ENCODE data around the gene RFWD3. TPM values are rescaled to one million over a fixed set of nuclear protein-coding genes. Genes with fewer than 3 reads are reported as not detected.
A peak's percentile ranks its signal among the peaks of the same experiment; 100 is the strongest.
"Not testable (repeated sequence)": the region's sequence is repeated elsewhere in the genome, so short reads cannot be mapped to it uniquely, and the experiment has no call there.

The RFWD3 gene
- total RNA-seq, 1 experiment from 2014 or later: 53.7 TPM

DNA sequence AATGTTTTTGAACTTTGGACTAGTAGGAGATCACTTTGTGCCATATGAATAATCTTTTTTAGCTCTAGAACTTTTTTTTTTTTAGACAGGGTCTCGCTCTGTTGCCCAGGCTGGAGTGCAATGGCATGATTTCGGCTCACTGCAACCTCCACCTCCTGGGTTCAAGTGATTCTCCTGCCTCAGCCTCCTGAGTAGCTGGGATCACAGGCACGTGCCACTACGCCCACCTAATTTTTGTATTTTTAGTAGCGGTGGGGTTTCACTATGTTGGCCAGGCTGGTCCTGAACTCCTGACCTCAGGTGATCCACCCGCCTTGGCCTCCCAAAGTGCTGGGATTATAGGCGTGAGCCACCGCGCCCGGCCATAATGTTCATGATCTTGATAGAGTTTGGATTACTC, 2.2 kb upstream of the RFWD3 start:
- H3K27me3 ChIP-seq (ENCODE audit: control insufficient read depth, insufficient read depth, low read length); CTCF ChIA-PET: not testable (repeated sequence)
- POLR2A ChIA-PET: interaction anchor here (0.6 kb wide), 1 partner anchor 12 kb away, joined by 4 read pairs; no protein-coding TSS in a partner anchor

DNA sequence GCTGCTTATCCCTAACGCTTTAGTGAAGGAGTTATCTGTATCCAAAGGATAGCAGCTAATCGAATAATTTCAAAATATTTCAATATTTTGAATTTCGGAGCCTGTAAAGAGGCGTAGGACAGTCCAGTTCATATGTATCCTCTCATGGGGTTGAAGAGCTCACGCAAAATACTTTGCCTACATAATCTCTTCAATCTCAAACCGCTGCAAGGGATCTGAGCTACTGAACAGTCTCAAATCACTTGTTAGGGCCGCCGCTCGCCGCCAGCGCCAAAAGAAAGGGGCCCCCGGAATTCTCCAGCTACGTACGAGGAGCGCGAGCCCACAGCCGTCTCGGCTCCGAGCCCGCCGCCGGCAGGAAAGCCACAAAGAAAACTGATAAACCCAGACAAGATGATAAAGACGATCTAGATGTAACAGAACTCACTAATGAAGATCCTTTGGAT, 601 bp upstream of the RFWD3 start:
- Histone ChIP-seq H3K27ac (ENCODE audit: low read length) (peak overlapping the region; percentile 93), H3K4me3 (ENCODE audit: low read depth in 2 of 2, low read length in 2 of 2) (peak overlapping the region; percentile 80 to 84), H3K36me3 (ENCODE audit: control insufficient read depth, insufficient read depth, low read length) (peaks cover 13% of the 10 kb centered on the region), H3K4me1 (ENCODE audit: control insufficient read depth, insufficient read depth, low read length) (no peaks in the 10 kb centered on the region; the same call in 1 of the 2 replicates), H3K27me3 (ENCODE audit: control insufficient read depth, insufficient read depth, low read length) (no peaks in the 10 kb centered on the region), H3K9me3 (ENCODE audit: control insufficient read depth, insufficient read depth, low read depth, low read length) (no peaks in the 10 kb centered on the region)
- POLR2A ChIA-PET: interaction anchor here (0.5 to 0.9 kb wide), 5 partner anchors 32 to 384 kb away, joined by 3 to 13 read pairs (median 5); partner anchors contain the start of gene WDR59
- DNase-seq (ENCODE audit: low read depth, low spot score) (peak; percentile 5), ATAC-seq (no peak)
- TF ChIP-seq POLR2AphosphoS5 (IDR thresholded peaks at IDR 0.05; ENCODE audit: low read depth, low read length) (no peak), SIN3A (IDR thresholded peaks at IDR 0.05; ENCODE audit: borderline replicate concordance, insufficient read depth, low read depth, low read length) (no peak), TCF7L2 (IDR thresholded peaks at IDR 0.05; ENCODE audit: low read depth, low read length) (no peak)
- TF ChIP-seq, protein P1, sequence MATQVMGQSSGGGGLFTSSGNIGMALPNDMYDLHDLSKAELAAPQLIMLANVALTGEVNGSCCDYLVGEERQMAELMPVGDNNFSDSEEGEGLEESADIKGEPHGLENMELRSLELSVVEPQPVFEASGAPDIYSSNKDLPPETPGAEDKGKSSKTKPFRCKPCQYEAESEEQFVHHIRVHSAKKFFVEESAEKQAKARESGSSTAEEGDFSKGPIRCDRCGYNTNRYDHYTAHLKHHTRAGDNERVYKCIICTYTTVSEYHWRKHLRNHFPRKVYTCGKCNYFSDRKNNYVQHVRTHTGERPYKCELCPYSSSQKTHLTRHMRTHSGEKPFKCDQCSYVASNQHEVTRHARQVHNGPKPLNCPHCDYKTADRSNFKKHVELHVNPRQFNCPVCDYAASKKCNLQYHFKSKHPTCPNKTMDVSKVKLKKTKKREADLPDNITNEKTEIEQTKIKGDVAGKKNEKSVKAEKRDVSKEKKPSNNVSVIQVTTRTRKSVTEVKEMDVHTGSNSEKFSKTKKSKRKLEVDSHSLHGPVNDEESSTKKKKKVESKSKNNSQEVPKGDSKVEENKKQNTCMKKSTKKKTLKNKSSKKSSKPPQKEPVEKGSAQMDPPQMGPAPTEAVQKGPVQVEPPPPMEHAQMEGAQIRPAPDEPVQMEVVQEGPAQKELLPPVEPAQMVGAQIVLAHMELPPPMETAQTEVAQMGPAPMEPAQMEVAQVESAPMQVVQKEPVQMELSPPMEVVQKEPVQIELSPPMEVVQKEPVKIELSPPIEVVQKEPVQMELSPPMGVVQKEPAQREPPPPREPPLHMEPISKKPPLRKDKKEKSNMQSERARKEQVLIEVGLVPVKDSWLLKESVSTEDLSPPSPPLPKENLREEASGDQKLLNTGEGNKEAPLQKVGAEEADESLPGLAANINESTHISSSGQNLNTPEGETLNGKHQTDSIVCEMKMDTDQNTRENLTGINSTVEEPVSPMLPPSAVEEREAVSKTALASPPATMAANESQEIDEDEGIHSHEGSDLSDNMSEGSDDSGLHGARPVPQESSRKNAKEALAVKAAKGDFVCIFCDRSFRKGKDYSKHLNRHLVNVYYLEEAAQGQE (IDR thresholded peaks at IDR 0.05; ENCODE audit: insufficient read depth in 1 of 2, low read depth in 2 of 2, low read length in 1 of 2): no peak
- TSS peak; percentile 96 for BruUV-seq (replicated peaks)
- in situ Hi-C loops (cut with HindIII; ENCODE audit: low pct_unique_long_range_greater_than_20kb, low sequenced_read_pairs): no loop called here
- intact Hi-C loops (cut with micrococcal nuclease; ENCODE audit: unreplicated experiment): no loop called here
- CTCF ChIA-PET: interaction anchor here (1.4 kb wide), 1 partner anchor 25 kb away, joined by 4 read pairs; no protein-coding TSS in a partner anchor

More for the DNA sequence above, 2.2 kb upstream of the RFWD3 start:
- H3K4me1 ChIP-seq (ENCODE audit: control insufficient read depth, insufficient read depth, low read length); H3K36me3 ChIP-seq (ENCODE audit: control insufficient read depth, insufficient read depth, low read length); H3K4me3 ChIP-seq (ENCODE audit: low read depth in 2 of 2, low read length in 2 of 2); ATAC-seq; BruUV-seq (replicated peaks); intact Hi-C loops (cut with micrococcal nuclease; ENCODE audit: unreplicated experiment); in situ Hi-C loops (cut with HindIII; ENCODE audit: low pct_unique_long_range_greater_than_20kb, low sequenced_read_pairs); DNase-seq (ENCODE audit: low read depth, low spot score); H3K9me3 ChIP-seq (ENCODE audit: control insufficient read depth, insufficient read depth, low read depth, low read length); H3K27ac ChIP-seq (ENCODE audit: low read length): not testable (repeated sequence)

DNA sequence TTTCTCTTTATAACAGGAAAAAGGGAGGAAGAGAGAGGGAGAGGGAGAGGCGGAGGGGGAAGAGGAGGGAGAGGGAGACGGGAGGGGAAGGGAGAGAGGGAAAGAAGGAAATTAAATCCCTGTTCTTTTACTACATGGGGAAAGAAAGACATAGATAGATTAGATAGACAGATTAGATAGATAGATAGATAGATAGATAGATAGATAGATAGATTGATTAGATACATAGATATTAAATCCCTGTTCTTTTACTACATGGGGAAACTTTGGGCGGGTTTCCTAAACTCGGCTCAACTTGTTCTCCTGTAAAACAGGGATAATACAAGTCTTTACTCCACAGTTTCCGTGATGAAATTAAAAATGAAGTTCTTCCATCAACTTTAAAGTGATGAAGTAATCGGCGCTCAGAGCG, 661 bp downstream of the RFWD3 start:
- in situ Hi-C loops (cut with HindIII; ENCODE audit: low pct_unique_long_range_greater_than_20kb, low sequenced_read_pairs): no loop called here
- CTCF ChIA-PET: interaction anchor here (1.4 kb wide), 1 partner anchor 26 kb away, joined by 4 read pairs; no protein-coding TSS in a partner anchor
- H3K27ac ChIP-seq (ENCODE audit: low read length): peak overlapping the region; percentile 62
- no peak for DNase-seq (ENCODE audit: low read depth, low spot score)
- H3K9me3 ChIP-seq (ENCODE audit: control insufficient read depth, insufficient read depth, low read depth, low read length): no peaks in the 10 kb centered on the region
- no peaks in the 10 kb centered on the region for H3K27me3 ChIP-seq (ENCODE audit: control insufficient read depth, insufficient read depth, low read length)
- intact Hi-C loops (cut with micrococcal nuclease; ENCODE audit: unreplicated experiment): no loop called here
- peak overlapping the region; percentile 80 to 84 for H3K4me3 ChIP-seq (ENCODE audit: low read depth in 2 of 2, low read length in 2 of 2)
- TF ChIP-seq SIN3A (IDR thresholded peaks at IDR 0.05; ENCODE audit: borderline replicate concordance, insufficient read depth, low read depth, low read length) (no peak), TCF7L2 (IDR thresholded peaks at IDR 0.05; ENCODE audit: low read depth, low read length) (no peak), POLR2AphosphoS5 (IDR thresholded peaks at IDR 0.05; ENCODE audit: low read depth, low read length) (no peak)
- TF ChIP-seq, protein P1 (IDR thresholded peaks at IDR 0.05; ENCODE audit: insufficient read depth in 1 of 2, low read depth in 2 of 2, low read length in 1 of 2): no peak
- TF ChIP-seq, protein P2, sequence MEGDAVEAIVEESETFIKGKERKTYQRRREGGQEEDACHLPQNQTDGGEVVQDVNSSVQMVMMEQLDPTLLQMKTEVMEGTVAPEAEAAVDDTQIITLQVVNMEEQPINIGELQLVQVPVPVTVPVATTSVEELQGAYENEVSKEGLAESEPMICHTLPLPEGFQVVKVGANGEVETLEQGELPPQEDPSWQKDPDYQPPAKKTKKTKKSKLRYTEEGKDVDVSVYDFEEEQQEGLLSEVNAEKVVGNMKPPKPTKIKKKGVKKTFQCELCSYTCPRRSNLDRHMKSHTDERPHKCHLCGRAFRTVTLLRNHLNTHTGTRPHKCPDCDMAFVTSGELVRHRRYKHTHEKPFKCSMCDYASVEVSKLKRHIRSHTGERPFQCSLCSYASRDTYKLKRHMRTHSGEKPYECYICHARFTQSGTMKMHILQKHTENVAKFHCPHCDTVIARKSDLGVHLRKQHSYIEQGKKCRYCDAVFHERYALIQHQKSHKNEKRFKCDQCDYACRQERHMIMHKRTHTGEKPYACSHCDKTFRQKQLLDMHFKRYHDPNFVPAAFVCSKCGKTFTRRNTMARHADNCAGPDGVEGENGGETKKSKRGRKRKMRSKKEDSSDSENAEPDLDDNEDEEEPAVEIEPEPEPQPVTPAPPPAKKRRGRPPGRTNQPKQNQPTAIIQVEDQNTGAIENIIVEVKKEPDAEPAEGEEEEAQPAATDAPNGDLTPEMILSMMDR (IDR thresholded peaks at IDR 0.05): no peak
- H3K4me1 ChIP-seq (ENCODE audit: control insufficient read depth, insufficient read depth, low read length): no peaks in the 10 kb centered on the region; the same call in 1 of the 2 replicates
- peaks cover 26% of the 10 kb centered on the region for H3K36me3 ChIP-seq (ENCODE audit: control insufficient read depth, insufficient read depth, low read length)
- BruUV-seq (replicated peaks): no TSS peak
- no peak for ATAC-seq
- POLR2A ChIA-PET: interaction anchor here (0.7 to 0.8 kb wide), 2 partner anchors 30 to 39 kb away, joined by 3 read pairs; no protein-coding TSS in a partner anchor

Measured in Panc1 (cell line).